Right cardiac atrium (tissue), 5 donors: ENCODE measurements around the gene TIMELESS. TPM values are rescaled to one million over a fixed set of nuclear protein-coding genes. Genes with fewer than 3 reads are reported as not detected.
A peak's percentile ranks its signal among the peaks of the same experiment; 100 is the strongest.
"Not testable (repeated sequence)": the region's sequence is repeated elsewhere in the genome, so short reads cannot be mapped to it uniquely, and the experiment has no call there.

Experiments
- ATAC-seq, 2 donors: fragments of 200-7000 bp; cut with Tn5 transposase; one replicate each; pipeline versions ENCODE4 v1.8.0 to v1.9.1; 2020; ENCODE audit warnings: moderate library complexity in 2 of 2, mild to moderate bottlenecking in 1 of 2
- DNase-seq, 3 donors: peaks; one replicate each; pipeline ENCODE4 v3.0.0-alpha.2; 2020
- H3K27ac ChIP-seq: one replicate; pipeline ENCODE4 v1.5.1; 2013; ENCODE audit warnings: mild to moderate bottlenecking, low read length, control low read depth, moderate library complexity
- H3K27me3 ChIP-seq: one replicate; pipeline ENCODE4 v1.6.1; 2013; ENCODE audit not compliant: control insufficient read depth, insufficient read depth
- H3K4me1 ChIP-seq: one replicate; pipeline ENCODE4 v1.6.1; 2013; ENCODE audit warnings: low read length; ENCODE audit not compliant: control insufficient read depth, insufficient read depth
- H3K4me3 ChIP-seq: one replicate; pipeline ENCODE4 v1.5.1; 2013; ENCODE audit warnings: low read length, control low read depth
- H3K9me3 ChIP-seq: one replicate; pipeline ENCODE4 v1.6.1; 2013; ENCODE audit warnings: low read length; ENCODE audit not compliant: control insufficient read depth
- WGBS: extraction: QIAGEN DNeasy Blood & Tissue Kit; methylation state at CpG from one replicate; pipeline ENCODE4 v1.1.7; 2013; 5-methylcytosine and 5-hydroxymethylcytosine counted together
- intact Hi-C, 4 donors: fragments of 100-400 bp; cut with DNase I; formaldehyde crosslinking; loops; one replicate each; pipeline versions ENCODE4 v1.11.0 to v1.14.0; 2022 to 2023
- polyA plus RNA-seq: library from polyadenylated mRNA; stranded (reverse); fragments of 200-250 nt; gene quantifications from one replicate; pipeline ENCODE4 v1.2.3, GENCODE V29; 2013
- total RNA-seq, 4 donors: library from RNA; stranded (reverse); fragmentation: NEBNext Ultra II Directional; extraction: Animal tissue kit (Norgen Biotek cat#: 25700); gene quantifications; one replicate each; pipeline ENCODE4 v1.2.1, GENCODE V29; 2021
- donor health status: healthy with polysubstance abuse.
- donor health status: DM: no; HTN: yes; CAD: no.
- donor health status: DM: no; HTN: no; CAD: no.
- donor health status: DM: no; HTN: yes; CAD: no; lungs with severe emphysema.
- donor health status: DM: yes; HTN: yes; CAD: no.

The TIMELESS gene
- total and polyA plus RNA-seq, 5 donors: 2.2 to 3.9 (median 3.6) TPM

- no peak overlapping the region for H3K27ac ChIP-seq
- ATAC-seq (no peak), DNase-seq (no peak)
- H3K4me1 ChIP-seq: no peaks in the 10 kb centered on the region
- H3K4me3 ChIP-seq: no peak overlapping the region
- intact Hi-C loops: no loop called here
- 98% methylated on average over 11 of the region's 11 CpGs for WGBS
- H3K27me3 ChIP-seq: no peaks in the 10 kb centered on the region
- no peaks in the 10 kb centered on the region for H3K9me3 ChIP-seq
Observed at GRCh38 chr12:56431288-56431687, 17.9 kb downstream of the TIMELESS start.

- no peak overlapping the region for H3K27ac ChIP-seq
- no peaks in the 10 kb centered on the region for H3K27me3 ChIP-seq
- no peaks in the 10 kb centered on the region for H3K4me1 ChIP-seq
- 60% methylated on average over 3 of the region's 3 CpGs for whole genome bisulfite sequencing
- intact Hi-C loops: no loop called here
- no peak for DNase-seq
- H3K4me3 ChIP-seq: no peak overlapping the region
- no peaks in the 10 kb centered on the region for H3K9me3 ChIP-seq
- ATAC-seq: no peak
Observed at GRCh38 chr12:56425940-56426438, 23.2 kb downstream of the TIMELESS start.

DNA sequence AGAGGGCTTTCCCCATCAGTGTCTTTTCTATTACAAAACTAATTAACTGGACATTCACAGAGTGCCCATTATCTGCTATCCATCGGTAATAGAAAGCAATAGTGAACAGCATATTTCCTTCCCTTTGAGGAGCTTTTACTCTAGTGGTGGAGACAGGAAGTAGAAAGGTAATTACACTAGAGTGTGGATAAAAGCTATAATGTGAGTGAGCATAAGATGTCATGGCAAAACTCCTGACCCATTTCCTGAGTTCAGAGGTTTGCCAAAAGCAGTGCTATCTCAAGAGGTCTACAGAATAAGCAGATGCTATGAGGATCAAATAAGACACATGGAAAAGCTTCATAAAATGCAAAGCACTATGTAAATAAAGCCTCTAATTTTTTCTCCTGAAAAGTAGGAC is 24.0 kb downstream of the TIMELESS start:
- WGBS: 71% methylated on average over 1 of the region's 1 CpG
- Histone ChIP-seq H3K9me3 (no peaks in the 10 kb centered on the region), H3K4me1 (no peaks in the 10 kb centered on the region), H3K27me3 (no peaks in the 10 kb centered on the region), H3K27ac (no peak overlapping the region), H3K4me3 (no peak overlapping the region)
- DNase-seq (no peak), ATAC-seq (no peak)
- intact Hi-C loops: no loop called here

DNA sequence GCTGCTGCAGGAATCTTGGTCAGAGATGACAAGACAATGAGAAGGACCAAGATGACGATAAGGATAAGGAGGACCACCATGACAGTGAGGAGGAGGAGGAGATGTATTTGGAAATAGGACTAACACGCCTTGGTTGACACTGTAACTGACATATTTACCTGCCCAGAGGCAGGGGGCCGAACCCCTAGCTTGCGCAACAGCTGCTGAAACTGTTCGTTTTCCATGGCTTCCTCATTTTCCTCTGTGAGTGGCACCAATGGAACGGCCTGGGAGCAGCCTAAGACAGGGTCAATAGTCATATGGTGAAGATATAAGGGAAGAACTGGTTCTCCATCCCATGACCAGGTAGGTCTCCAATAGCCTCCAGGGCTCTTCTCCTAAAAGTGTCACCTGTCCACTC is 28.8 kb downstream of the TIMELESS start:
- intact Hi-C loops: no loop called here
- ATAC-seq: no peak
- Histone ChIP-seq H3K4me1 (no peaks in the 10 kb centered on the region), H3K4me3 (no peak overlapping the region), H3K9me3 (no peaks in the 10 kb centered on the region), H3K27me3 (no peaks in the 10 kb centered on the region), H3K27ac (no peak overlapping the region)
- 85% methylated on average over 6 of the region's 6 CpGs for WGBS
- DNase-seq: no peak

- intact Hi-C loops: no loop called here
- 97% methylated on average over 11 of the region's 11 CpGs for WGBS
- Histone ChIP-seq H3K27ac (no peak overlapping the region), H3K4me3 (no peak overlapping the region), H3K4me1 (no peaks in the 10 kb centered on the region), H3K9me3 (no peaks in the 10 kb centered on the region), H3K27me3 (no peaks in the 10 kb centered on the region)
- DNase-seq (no peak), ATAC-seq (no peak)
Observed at GRCh38 chr12:56417739-56418138, 31.5 kb downstream of the TIMELESS start.

DNA sequence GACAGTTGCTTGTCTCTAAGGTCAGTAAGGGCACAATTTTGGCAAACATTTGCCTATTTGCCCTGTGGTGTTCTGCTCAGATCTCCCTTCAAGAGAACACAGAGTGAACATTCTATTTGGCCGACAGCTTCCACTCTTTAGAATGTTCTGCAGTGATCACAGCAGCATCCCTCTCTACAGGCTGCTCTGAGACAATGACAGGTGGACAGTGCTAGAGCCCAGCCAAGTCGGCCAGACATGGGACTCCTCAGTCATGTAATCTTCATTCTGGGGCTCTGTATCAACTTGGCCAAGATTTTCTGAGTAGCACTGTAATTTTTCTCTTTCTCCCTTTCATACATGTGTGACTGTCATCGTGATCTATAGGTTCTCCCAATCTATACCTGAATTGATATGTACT is 34.8 kb downstream of the TIMELESS start:
- DNase-seq: no peak
- 87% methylated on average over 3 of the region's 3 CpGs for WGBS
- no peak for ATAC-seq
- Histone ChIP-seq H3K4me1 (no peaks in the 10 kb centered on the region), H3K27ac (no peak overlapping the region), H3K4me3 (no peak overlapping the region), H3K27me3 (no peaks in the 10 kb centered on the region), H3K9me3 (no peaks in the 10 kb centered on the region)
- intact Hi-C loops: no loop called here

DNA sequence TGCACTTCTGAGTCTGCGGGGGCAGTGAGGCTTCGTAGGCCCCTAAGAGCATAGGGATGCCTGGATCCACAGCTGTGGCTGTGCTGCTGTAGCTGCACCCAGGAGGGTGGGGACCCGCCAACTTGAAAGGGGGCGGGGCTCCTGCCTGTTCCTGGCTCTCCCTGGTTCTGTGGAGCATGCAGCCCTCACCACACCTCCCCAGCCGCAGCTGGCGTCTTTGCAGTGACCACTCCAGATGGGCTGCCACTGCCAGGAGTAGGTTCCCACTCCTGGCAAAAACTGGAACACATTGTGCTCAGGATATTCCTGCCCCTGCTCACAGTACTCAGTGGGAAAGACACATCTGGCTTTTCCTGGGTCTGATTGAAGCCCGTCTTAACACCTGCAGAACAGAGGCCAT is 35.8 kb downstream of the TIMELESS start:
- Histone ChIP-seq H3K9me3 (no peaks in the 10 kb centered on the region), H3K4me1 (no peaks in the 10 kb centered on the region), H3K4me3 (no peak overlapping the region), H3K27me3 (no peaks in the 10 kb centered on the region), H3K27ac (no peak overlapping the region)
- ATAC-seq (peak in 1 of 2 donors; percentile 45), DNase-seq (no peak)
- intact Hi-C loops: no loop called here
- 82% methylated on average over 7 of the region's 7 CpGs for WGBS

GRCh38 chr12:56411781-56412639 is 37.2 kb downstream of the TIMELESS start:
- H3K4me3 ChIP-seq: no peak overlapping the region
- H3K27ac ChIP-seq: no peak overlapping the region
- 76% methylated on average over 6 of the region's 6 CpGs for WGBS
- no peaks in the 10 kb centered on the region for H3K9me3 ChIP-seq
- ATAC-seq: peak in 1 of 2 donors; percentile 33
- no peaks in the 10 kb centered on the region for H3K27me3 ChIP-seq
- intact Hi-C loops: no loop called here
- no peaks in the 10 kb centered on the region for H3K4me1 ChIP-seq
- DNase-seq: no peak

GRCh38 chr12:56410768-56411167 is 38.5 kb downstream of the TIMELESS start:
- Histone ChIP-seq H3K27ac (no peak overlapping the region), H3K4me3 (no peak overlapping the region), H3K27me3 (no peaks in the 10 kb centered on the region), H3K9me3 (no peaks in the 10 kb centered on the region), H3K4me1 (no peaks in the 10 kb centered on the region)
- 91% methylated on average over 4 of the region's 4 CpGs for WGBS
- no peak for DNase-seq
- ATAC-seq: no peak
- intact Hi-C loops: no loop called here

DNA sequence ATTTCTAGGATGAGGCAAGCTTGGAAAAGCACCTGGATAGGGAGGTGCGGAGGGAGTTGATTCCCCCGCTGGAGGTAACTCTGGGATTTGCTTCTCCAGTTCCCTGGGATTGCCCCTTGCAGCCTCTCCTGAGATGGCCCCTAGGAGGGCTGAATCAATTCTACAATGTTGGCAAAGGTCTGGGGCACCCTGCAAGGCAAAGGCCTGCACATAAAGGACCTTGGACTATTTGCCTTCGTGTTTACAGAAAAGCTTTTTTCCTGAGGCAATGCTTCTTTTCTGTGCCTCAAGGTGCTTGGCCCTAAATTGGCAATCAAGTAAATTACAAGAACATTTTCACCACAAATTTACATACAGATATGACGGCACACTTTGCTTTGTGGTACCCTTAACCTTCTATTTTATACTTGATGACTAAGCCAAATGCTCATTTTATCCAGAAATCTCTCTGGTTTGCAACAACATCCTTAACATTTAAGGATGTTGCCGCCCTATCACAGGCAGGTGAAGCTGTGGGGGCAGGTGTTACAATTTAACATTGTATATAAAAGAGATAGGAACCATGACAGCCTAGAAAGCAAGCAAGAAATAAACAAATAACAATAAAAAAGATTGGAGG is 40.3 kb downstream of the TIMELESS start:
- ATAC-seq (no peak), DNase-seq (no peak)
- Histone ChIP-seq H3K4me3 (no peak overlapping the region), H3K27me3 (no peaks in the 10 kb centered on the region), H3K9me3 (no peaks in the 10 kb centered on the region), H3K4me1 (no peaks in the 10 kb centered on the region), H3K27ac (no peak overlapping the region)
- intact Hi-C loops: no loop called here
- 93% methylated on average over 5 of the region's 5 CpGs for whole genome bisulfite sequencing

DNA sequence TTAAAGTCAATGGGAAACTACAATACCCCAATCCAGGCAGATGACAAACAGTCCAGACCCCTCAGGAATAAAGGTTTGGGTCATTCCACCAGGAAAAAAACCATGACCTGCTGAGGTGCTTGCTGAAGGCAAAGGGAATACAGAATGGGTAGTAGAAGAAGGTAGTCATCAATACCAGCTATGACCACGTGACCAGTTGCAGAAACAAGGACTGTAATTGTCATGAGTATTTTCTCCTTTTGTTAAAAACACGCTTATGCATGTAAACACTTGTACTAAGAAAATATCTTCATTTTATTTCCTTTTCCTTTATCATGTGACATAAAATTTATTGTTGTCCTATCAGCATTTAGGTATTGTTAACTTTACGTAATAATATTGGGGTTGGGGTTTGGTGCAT is 45.0 kb downstream of the TIMELESS start:
- H3K4me3 ChIP-seq, H3K27me3 ChIP-seq, H3K9me3 ChIP-seq, DNase-seq, H3K4me1 ChIP-seq, H3K27ac ChIP-seq, ATAC-seq, intact Hi-C loops: not testable (repeated sequence)
- 90% methylated on average over 3 of the region's 3 CpGs for WGBS
